ENCODE measurements around the gene SEMA3B.

DNA sequence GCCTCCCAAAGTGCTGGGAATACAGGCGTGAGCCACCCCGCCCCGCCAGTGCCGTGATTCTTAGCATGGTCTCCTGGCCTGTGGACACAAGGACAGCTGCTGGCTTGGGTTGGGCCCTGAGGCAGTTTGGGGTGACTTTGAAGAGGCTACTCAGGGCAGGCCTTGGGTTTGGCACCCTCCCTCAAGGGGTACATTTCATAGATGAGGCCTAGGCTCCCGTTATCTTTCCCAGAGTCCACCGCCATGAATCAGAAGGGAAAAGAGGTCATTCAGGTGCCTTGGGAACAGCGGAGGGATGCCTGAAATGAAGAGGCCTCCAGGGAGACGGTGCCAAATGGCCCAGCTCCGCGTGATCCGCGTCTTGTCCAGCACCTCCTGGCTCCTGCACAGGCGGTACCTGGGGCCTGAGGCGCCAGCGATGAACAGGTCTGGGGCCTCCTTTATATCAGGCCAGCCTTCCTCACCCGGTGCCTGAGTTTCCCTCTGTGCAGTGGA is 23.6 kb upstream of the SEMA3B start:
- TF ChIP-seq, protein P1, sequence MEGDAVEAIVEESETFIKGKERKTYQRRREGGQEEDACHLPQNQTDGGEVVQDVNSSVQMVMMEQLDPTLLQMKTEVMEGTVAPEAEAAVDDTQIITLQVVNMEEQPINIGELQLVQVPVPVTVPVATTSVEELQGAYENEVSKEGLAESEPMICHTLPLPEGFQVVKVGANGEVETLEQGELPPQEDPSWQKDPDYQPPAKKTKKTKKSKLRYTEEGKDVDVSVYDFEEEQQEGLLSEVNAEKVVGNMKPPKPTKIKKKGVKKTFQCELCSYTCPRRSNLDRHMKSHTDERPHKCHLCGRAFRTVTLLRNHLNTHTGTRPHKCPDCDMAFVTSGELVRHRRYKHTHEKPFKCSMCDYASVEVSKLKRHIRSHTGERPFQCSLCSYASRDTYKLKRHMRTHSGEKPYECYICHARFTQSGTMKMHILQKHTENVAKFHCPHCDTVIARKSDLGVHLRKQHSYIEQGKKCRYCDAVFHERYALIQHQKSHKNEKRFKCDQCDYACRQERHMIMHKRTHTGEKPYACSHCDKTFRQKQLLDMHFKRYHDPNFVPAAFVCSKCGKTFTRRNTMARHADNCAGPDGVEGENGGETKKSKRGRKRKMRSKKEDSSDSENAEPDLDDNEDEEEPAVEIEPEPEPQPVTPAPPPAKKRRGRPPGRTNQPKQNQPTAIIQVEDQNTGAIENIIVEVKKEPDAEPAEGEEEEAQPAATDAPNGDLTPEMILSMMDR (IDR thresholded peaks at IDR 0.05) = no peak
- no peak for TF ChIP-seq POLR2A (IDR thresholded peaks at IDR 0.05)

Data from prostate gland (tissue), 2 donors.